HEK293 (cell line): Measurements from ENCODE around the gene PKDCC.

Source experiments
- SCRT2 ChIP-seq: fragments of 450-650 bp; formaldehyde crosslinking; IDR thresholded peaks from 2 replicates; pipeline ENCODE4 v1.5.1; 2016; ENCODE audit warnings: missing biosample characterization, missing genetic modification characterization
- ZBTB11 ChIP-seq: fragments of 450-650 bp; formaldehyde crosslinking; conservative IDR thresholded peaks from 2 replicates; pipeline ENCODE4 v1.5.1; 2016; ENCODE audit warnings: low read depth, missing biosample characterization, missing genetic modification characterization
- ZBTB44 ChIP-seq: fragments of 450-650 bp; IDR thresholded peaks from 2 replicates; pipeline ENCODE4 v1.5.1; 2018; ENCODE audit warnings: missing biosample characterization, mild to moderate bottlenecking, missing genetic modification characterization
- ZNF341 ChIP-seq: fragments of 450-650 bp; formaldehyde crosslinking; IDR thresholded peaks from 2 replicates; pipeline ENCODE4; 2016; ENCODE audit warnings: low read depth, missing biosample characterization, missing genetic modification characterization
- ZNF549 ChIP-seq: fragments of 450-650 bp; IDR thresholded peaks from 2 replicates; pipeline ENCODE4 v1.5.1; 2018; ENCODE audit warnings: missing biosample characterization, missing genetic modification characterization, mild to moderate bottlenecking, inconsistent platforms, moderate library complexity
- TF ChIP-seq, protein P1 (sequence below): fragments of 450-650 bp; formaldehyde crosslinking; IDR thresholded peaks from 2 replicates; pipeline ENCODE4 v1.5.1; 2016; ENCODE audit warnings: missing biosample characterization, missing genetic modification characterization

GRCh38 chr2:42089340-42089925, 41.6 kb downstream of the PKDCC start:
- TF ChIP-seq, protein P1, sequence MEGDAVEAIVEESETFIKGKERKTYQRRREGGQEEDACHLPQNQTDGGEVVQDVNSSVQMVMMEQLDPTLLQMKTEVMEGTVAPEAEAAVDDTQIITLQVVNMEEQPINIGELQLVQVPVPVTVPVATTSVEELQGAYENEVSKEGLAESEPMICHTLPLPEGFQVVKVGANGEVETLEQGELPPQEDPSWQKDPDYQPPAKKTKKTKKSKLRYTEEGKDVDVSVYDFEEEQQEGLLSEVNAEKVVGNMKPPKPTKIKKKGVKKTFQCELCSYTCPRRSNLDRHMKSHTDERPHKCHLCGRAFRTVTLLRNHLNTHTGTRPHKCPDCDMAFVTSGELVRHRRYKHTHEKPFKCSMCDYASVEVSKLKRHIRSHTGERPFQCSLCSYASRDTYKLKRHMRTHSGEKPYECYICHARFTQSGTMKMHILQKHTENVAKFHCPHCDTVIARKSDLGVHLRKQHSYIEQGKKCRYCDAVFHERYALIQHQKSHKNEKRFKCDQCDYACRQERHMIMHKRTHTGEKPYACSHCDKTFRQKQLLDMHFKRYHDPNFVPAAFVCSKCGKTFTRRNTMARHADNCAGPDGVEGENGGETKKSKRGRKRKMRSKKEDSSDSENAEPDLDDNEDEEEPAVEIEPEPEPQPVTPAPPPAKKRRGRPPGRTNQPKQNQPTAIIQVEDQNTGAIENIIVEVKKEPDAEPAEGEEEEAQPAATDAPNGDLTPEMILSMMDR (tag by site-specific recombination): peak; percentile 13; the same call in 1 of the 2 replicates
- TF ChIP-seq ZNF549 (tag by site-specific recombination): no peak
- TF ChIP-seq ZNF341: no peak
- TF ChIP-seq SCRT2 (tag by site-specific recombination): no peak
- TF ChIP-seq ZBTB11 (tag by site-specific recombination): no peak
- TF ChIP-seq ZBTB44 (tag by site-specific recombination): no peak
